HL-60/S4 treated with phorbol 12-myristate 13-acetate at 8.2 ng/mL for 4 days and 3 days (cell line): ENCODE data around the gene GPR18.

Experiments
- in situ Hi-C: fragments of 300-500 bp; cut with MboI; formaldehyde crosslinking; loops from 2 replicates; pipeline ENCODE4 v1.15.0; 2022; ENCODE audit warnings: low sequenced_read_pairs

Gene GPR18

DNA sequence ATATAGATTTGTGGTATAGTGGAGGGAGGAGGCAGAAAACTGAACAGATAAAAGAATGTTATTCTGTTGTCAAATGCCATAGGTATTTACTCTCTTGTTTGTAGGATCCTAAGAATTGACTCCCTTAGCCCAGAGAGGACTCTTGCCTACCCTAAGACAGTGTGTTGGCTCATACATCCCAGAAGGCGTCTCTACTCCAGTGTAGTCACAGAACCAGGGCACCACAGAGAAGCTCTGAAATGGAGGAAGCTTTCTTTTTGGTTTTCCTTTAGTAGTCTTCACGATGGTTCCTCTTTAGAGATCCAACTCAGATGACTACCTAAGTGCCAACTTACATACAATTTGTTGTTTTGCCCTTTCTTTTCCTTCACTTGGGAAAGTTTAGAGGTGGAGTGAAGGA lies 35.0 kb upstream of the GPR18 start:
- in situ Hi-C loops = no loop called here

DNA sequence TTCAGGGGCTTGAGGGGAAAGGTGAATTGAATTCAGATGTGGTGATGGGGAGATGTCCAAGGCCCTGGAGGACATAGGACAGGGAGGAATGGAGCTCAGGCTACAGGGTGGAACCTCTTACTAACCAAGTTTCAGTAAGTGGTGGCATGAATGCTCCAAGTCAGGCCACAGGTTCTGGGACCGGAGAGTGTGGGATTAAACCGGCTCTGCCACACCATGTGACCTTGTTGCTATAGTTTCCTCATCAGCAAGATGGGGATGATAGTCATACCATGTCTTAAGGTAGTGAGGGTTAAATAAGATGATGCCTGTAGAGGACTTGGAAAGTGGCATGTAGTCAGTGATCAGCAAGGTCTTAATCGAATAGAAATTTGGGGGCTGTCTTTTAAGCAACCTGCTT lies 32.7 kb upstream of the GPR18 start:
- in situ Hi-C loops = no loop called here

DNA sequence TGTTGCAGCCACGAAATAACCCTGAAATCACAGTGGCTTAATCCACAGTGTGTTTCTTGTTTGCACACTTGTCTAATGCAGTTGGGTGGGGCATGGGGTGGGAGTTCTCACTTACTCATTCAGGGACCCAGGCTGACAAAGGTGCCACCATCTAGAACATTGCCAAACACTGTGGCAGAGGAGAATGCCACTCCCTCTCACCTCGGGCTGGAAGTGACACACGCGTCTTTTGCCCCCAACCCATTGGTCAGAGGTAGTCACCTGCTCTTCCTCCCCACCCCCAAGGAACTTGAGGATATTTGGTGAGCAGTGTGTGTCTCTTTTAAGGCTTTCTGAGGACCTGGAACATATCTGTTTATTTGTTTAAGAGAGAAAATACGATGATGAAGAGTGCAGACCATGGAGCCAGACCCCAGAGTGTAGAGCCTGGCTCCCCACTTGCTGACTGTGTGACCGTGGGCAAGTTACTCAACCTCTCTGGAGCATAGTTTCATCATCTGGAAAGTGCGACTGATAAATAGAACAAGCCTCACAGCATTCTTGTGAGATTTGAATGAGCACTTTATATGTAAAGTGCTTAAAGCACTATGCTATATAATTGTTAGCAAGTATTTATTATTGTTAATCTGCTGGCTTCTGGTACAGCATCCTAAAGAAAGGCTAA lies 31.6 kb upstream of the GPR18 start:
- in situ Hi-C loops = no loop called here

DNA sequence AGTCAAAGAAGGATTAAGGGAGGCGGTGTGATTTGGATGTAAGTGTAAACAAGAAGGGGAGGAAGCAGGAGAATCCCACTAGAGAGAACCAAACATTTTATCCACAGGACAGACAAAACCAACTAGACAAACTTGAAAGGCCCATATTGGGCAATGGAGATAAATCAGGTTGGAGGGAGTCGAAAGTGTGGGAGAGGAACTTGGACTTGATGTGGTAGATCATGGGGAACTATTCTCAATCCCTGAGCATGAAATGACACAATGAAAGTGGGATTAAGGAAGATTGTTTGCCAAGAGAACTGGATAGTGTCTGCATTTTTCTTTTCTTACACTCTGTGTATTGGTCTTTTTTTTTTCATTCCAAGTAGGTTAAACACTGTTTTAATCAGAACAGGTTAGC lies 31.1 kb upstream of the GPR18 start:
- in situ Hi-C loops = no loop called here

DNA sequence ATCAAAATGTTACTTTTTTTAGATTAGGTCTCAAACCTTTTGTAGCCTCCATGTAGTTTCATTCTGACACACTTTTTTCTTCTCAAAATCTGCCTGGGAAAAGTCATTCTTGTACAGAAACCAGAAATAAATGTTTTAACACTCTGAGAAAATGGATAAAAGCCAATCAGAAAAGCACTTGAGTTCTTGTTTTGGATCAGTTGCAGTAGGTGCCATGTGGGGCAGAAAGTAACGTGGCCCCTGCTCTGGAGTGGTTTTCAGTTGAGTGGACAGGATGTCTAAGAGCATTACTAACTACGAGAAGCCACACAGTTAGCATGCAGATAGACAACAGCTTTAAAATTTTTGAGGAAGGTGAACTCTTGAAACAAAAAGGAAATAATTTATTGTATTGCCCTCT lies 29.9 kb upstream of the GPR18 start:
- in situ Hi-C loops = no loop called here

DNA sequence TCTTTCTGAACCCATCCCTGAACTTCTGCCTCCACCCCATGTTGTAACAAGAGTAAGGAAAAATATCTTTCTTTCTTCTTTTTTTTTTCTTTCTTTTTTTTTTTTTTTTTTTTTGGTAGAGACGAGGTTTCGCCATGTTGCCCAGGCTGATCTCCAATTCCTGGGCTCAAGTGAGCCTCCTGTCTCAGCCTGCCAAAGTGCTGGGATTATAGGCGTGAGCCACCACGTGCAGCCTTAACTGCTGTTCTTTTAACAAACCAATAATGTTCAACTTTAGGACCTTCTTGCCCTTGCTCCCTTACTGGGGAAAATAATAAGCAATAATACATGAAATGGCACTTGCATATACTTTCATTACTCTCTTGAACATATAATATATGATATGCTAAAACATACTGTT lies 29.4 kb upstream of the GPR18 start:
- in situ Hi-C loops = no loop called here

DNA sequence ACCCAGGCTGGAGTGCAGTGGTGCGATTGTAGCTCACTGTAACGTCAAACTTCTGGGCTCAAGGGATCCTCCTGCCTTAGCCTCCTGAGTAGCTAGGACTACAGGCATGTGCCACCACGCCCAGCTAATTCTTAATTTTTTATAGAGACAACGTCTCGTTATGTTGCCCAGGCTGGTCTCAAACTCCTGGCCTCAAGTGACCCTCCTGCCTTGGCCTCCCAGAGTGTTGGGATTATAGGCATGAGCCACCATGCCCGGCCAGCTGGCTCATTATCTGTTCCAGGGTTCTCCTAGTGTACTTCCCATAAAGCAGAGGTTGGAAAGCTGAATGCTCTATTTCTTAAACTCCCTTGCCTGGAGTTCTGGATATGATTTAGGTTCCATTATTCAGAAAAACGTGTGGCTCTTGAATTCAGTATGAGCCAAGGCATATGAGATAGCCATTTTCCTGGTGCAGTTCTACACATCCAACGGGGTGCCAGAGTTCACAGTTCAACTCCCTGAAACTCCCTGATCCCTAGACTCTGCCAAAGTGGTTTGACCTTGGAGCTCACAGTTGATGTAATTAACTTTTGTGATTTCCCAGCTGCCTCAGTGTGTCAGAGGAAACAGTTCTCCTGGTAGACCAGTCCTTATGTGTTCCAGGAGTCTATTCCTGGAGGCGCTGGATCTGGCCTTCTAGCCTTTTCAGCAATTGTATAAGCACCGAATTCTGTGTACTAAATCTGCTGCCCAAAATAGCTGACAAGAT lies 27.4 kb upstream of the GPR18 start:
- in situ Hi-C loops = no loop called here

DNA sequence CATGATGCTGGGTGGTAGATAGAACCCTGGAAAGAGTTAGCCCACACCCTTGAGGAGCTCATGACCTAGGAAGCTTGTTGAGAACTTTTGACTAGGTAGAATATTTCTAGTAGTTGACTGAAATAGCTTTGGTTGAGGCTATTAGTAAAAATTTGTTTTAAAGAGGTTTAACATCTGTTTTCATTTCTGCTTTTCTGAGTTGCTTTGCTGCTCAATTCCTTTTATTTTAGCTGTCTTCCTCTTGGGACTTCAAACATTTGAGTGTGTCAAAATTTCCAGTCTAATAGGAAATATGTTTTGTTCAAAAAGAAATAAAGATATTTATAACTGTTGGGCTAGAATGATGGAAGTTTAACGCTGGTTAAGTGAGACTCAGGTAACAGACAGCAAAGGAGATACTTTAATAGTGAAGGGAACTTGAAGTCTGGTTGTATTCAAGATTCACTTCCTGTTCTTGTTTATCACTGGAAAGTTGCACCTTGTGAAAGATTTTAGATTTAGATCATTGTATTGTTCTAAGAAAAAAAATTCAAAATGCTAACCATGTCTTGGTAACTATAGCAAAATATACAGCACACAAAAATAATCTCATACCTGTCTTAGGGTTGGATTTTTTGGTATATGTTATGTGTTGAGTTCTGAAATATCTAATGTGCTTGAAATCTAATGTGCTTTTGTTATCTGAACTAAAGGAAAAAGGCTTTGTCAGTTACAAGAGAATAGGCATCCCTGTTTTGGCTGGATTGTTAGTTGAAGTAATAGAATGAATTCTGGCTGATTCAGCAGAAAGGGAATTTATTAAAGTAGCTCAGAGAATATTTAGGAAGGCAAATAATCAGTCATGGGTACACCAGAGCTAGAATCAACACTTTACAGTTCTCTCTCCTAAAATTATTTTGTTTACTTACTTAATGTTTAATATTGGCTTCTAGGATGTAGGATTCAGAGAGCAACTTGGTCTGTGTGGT lies 24.4 kb upstream of the GPR18 start:
- in situ Hi-C loops = no loop called here

DNA sequence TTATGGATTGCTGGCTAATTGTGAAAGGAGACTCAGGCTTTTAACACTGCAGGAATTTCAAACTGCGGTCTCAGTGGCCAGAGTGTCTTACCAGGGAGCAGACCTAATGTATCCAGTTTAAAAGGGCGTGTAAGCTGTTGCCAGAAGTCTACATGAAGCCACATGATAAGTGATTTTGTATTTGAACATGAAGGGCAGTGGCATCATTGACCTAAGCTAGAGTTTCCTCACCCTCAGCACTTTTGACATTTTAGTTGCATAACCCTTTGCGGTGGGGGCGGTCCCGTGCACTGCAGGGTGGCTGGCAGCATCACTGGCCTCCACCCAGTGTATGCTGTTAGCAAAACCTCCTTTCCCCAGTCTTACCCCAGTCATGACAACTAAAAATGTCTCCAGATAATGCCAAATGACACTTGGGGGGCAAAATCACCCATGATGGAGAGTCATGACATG lies 23.7 kb upstream of the GPR18 start:
- in situ Hi-C loops = no loop called here

DNA sequence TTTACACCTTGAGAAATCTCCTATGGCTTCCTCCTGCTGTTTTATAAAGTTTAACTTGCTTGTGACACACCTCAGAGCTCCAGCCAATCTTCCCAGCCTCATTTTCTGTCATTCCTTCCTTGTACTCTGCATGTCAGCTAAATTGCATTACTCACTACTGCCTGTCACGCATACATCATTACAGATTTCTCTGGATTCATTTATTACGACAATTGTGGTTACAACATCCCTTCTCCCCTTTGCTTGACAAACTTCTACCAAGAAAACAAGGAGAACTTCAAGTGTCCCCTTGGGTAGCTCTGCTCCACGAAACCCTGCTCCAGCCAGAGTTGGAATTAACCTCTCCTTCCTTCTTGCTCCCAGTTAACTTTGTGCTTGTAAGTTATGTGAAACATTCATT lies 22.0 kb upstream of the GPR18 start:
- in situ Hi-C loops = no loop called here

DNA sequence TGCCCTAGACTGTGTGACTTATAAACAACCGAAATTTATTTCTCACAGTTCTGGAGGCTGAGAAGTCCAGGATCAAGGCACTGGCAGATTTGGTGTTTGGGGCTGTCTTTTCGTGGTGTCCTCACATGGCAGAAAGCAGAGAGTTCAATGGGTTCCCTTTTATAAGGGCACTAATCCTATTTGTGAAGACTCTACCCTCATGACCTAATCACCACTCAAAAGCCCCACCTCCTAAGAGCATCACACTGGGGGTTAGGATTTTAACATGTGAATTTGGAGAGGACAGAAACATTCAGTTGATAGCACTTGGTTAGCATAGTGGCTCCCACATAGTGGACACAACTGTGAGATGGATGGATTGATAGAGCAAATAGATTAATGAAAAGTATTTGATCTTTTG lies 21.5 kb upstream of the GPR18 start:
- in situ Hi-C loops = loop anchor here (10.0 kb wide), 1 partner anchor 95 kb away; no protein-coding TSS in a partner anchor

DNA sequence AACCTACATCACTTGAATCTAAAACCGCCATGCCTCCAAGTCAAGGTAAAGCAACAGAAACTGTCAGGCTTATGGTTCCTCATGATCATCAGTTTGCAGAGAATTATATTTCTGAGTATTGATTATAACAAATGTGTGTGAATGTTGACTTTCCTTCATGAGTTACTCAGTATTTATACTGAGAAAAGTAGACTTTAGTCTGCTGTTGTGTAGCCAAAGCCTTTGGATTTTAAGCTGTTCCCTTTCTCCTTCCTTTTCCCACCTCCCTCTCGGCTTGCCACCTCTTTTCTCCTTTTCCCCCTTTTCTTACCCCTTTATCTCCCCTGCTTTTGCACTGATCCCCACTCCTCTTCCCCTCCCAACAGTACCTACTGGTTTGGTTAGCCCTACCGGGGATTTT lies 20.7 kb upstream of the GPR18 start:
- in situ Hi-C loops = loop anchor here (10.0 kb wide), 1 partner anchor 96 kb away; no protein-coding TSS in a partner anchor

DNA sequence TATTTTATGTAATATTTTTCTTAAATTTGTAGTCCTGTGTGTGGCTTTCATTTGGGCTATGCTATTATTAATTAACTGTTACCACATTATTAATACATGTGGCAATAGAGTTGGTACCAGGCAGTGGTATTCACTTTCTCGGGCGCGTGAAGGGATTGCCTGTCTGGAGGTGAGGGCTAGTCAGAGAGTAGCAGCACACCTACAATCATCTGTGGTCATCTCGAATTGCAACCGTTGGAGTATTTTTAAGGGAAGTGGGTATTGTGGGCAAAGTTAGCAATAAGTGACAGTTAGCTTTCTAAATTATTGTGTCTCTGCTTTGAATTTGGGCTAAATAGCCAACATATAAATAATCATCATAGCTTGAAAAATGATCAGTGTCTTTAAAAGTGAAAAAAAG lies 20.0 kb upstream of the GPR18 start:
- in situ Hi-C loops = loop anchor here (10.0 kb wide), 1 partner anchor 97 kb away; no protein-coding TSS in a partner anchor

DNA sequence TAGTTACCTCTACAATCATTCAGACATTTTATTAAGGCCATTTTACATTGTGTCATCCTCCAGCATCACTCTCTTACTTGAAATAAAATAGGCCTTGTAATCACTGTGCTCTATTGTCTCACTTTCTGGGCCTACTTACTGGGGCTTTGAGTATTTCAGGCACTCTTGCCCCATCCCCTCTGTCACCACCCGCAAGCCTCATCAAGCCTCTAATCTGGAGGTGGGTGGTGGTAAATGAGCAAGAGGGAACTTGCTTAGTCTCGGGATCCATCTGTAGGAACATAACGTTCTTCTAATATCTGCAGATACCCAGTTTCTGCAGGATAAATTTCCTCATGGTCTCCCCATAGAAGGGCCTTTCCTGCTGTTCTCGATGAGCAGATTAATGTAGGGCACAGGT lies 19.4 kb upstream of the GPR18 start:
- in situ Hi-C loops = loop anchor here (10.0 kb wide), 1 partner anchor 97 kb away; no protein-coding TSS in a partner anchor

DNA sequence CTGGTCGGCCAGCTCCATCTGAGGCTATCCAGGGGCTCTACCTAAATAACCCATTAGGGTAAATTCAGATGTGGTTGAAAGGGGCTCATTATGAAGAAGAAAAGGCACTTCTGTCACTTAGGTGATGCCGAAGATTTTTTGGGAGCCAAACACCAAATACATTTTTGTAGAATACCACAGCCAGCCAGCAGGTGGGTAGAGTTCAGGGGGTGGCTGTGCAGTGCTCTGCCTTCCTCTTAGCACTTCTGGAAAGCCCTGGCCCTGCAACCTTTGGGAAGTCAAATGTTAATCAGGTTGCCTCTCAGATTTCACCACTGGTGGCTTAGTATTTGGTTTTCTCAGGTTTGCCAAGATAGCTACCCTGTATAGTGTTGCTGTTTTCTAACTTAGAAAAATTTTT lies 18.5 kb upstream of the GPR18 start:
- in situ Hi-C loops = loop anchor here (10.0 kb wide), 1 partner anchor 98 kb away; no protein-coding TSS in a partner anchor

DNA sequence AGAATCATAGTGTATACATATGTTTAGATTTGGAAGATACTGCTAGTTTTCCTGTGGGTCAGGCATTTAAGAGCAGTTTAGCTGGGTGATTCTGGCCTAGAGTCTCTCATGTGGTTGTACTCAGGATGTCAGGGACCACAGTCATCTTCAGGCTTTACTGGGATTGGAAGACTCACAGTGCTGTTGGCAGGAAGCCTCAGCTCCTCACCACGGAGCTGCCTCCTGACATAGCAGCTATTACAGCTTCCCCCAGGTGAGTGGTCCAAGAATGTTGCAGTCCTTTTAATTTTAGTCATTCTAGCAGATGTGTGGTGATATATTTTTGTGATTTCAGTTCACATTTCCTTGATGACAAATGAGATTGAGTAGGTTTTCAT lies 16.9 kb upstream of the GPR18 start:
- in situ Hi-C loops = loop anchor here (10.0 kb wide), 1 partner anchor 100 kb away; no protein-coding TSS in a partner anchor

DNA sequence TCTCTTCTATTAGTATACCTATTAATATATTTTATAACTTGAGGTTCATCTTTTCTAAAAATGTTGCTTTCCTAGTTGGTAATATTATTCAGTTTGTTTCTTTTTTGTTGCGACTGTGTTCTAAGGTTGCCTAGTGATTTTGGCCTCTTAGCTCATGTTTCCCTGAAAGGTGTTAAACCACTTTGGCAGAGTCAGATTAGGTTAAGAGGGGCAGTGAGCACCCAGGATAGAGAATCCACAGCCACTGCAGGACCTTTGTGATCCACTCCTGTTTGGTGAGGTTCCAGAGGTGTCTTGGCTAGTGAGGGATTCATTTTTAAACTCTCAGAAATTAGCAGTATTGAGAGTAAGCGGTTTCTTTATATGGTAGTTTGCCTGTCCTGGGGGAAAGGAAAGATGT lies 14.9 kb upstream of the GPR18 start:
- in situ Hi-C loops = loop anchor here (10.0 kb wide), 1 partner anchor 102 kb away; no protein-coding TSS in a partner anchor

DNA sequence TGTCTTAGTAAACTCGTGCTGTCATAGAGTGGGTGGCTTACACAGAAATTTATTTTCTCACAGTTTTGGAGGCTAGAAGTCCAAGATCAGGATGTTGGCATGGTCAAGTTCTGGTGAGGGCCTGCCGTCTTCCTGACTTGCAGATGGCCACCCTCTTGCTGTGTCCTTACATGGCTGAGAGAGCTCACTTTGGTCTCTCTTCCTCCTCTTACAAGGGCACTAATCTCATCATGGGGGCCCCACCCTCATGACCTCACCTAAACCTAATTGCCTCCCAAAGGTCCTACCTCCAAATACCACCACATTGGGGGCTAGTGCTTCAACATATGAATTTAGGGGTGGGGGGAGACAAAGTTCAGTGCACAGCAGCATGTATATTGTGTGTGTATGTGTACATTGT lies 14.3 kb upstream of the GPR18 start:
- in situ Hi-C loops = loop anchor here (10.0 kb wide), 1 partner anchor 102 kb away; no protein-coding TSS in a partner anchor

DNA sequence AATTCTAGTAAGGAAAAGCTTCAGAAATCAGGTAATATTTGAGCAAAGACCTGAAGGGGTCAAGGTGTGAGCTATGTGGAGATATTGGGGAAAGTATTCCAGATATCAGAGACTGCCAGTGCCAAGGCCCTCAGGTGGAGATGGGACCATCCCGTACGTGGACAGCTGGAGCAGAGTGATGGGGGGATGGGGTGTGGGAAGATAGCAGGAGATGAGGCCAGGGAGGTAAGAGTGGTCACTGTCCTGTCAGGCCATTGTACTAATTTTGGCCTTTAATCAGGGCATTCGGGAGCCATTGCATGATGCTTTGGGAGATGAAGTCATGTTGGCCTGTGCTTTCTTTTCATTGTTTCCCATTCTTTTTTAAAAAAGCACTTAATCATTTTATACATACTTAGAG lies 13.1 kb upstream of the GPR18 start:
- in situ Hi-C loops = loop anchor here (10.0 kb wide), 1 partner anchor 104 kb away; no protein-coding TSS in a partner anchor

DNA sequence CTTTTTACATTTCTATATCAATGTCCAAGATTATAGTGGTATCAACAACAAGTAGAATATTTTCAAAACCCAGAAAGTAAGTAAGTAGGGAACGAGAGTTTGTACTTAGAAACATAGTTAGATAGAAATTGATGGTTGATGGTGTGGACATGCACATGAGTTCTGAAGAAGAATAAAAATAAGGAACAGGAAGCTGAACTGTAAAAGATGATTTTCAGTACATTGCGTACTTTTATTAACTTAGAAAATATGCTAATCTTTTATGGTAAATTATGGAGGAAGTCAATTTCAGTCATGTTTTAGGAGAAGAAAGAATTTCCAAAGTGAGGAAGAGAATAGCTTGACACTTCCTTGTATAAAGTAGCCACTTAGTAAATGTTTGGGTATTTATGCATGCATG lies 12.3 kb upstream of the GPR18 start:
- in situ Hi-C loops = loop anchor here (10.0 kb wide), 1 partner anchor 104 kb away; no protein-coding TSS in a partner anchor
